ENCODE measurements around the gene RAB12. TPM values are rescaled to one million over a fixed set of nuclear protein-coding genes. Genes with fewer than 3 reads are reported as not detected.
A peak's percentile ranks its signal among the peaks of the same experiment; 100 is the strongest.
"Not testable (repeated sequence)": the region's sequence is repeated elsewhere in the genome, so short reads cannot be mapped to it uniquely, and the experiment has no call there.

The RAB12 gene
- total RNA-seq, result 10 to 100 TPM; 13.5 to 15.4 TPM

GRCh38 chr18:8608795-8609658, at the start of gene RAB12:
RAB12 (plus strand) TSS chr18:8609437; CDS start chr18:8609440, 3 bp downstream.
- ChIA-PET CTCF (interaction anchor here (1.0 to 1.5 kb wide), 7 partner anchors 9 to 533 kb away, joined by 3 to 8 read pairs (median 4); no protein-coding TSS in a partner anchor), POLR2A (no interaction called here)
- H3K4me1 Mint-ChIP-seq, result peaks cover 50% of the 10 kb centered on the region

GRCh38 chr18:8559612-8560186, 49.5 kb upstream of the RAB12 start:
- H3K36me3 Mint-ChIP-seq (ENCODE audit: low read depth), result no peaks in the 10 kb centered on the region
- H3K4me3 Mint-ChIP-seq, result no peak overlapping the region
- no peak overlapping the region for H3K27ac Mint-ChIP-seq
- CTCF ChIA-PET, result no interaction called here
- H3K9me3 Mint-ChIP-seq, result no peaks in the 10 kb centered on the region
- DNase-seq, result no peak
- peaks cover 2% of the 10 kb centered on the region for H3K27me3 Mint-ChIP-seq
- H3K4me1 Mint-ChIP-seq, result no peaks in the 10 kb centered on the region
- POLR2A ChIA-PET, result no interaction called here

More at GRCh38 chr18:8608795-8609658, at the start of gene RAB12:
- Mint-ChIP-seq H3K27me3 (peaks cover 1% of the 10 kb centered on the region), H3K27ac (peak within 1 kb of the TSS; percentile 88), H3K9me3 (no peaks in the 10 kb centered on the region), H3K36me3 (ENCODE audit: low read depth) (peaks cover 13% of the 10 kb centered on the region), H3K4me3 (peak within 1 kb of the TSS; percentile 87)
- DNase-seq, result peak; percentile 87

DNA sequence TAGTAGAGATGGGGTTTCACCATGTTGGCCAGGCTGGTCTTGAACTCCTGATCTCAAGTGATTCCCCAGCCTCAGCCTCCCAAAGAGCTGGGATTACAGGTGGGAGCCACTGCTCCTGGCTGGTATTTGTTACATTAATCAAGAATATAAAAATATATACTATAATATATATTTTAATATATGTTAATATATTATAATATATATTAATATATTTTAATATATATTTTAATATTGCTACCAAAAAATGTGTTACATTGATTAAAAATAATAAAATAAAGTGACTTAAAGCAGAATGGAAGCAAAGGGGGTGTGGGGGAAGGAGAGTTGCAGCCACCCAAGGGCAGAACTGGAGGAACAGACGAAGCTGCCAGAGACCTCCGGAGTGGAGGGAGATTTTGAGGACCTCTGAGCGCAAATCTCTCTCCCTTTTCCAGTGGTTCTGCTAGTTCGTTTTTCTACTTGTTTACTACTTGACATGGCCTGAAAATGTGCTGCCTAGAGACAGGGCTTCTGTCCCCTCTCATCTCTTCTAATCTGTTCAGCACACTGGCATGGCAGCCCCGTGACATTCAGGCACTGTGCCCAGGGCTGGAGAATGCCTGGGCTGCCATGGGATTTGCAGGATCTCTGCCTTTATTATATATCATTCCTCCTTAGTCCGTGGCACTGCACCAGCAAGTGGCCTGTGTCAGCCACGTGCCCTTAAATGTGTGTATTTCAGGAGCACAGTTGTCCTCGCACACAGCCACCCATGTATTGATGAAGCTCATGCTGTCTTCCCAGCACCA, 47.9 kb upstream of the RAB12 start:
- no peaks in the 10 kb centered on the region for H3K9me3 Mint-ChIP-seq
- no peak overlapping the region for H3K27ac Mint-ChIP-seq
- peaks cover 3% of the 10 kb centered on the region for H3K27me3 Mint-ChIP-seq
- no peak overlapping the region for H3K4me3 Mint-ChIP-seq
- CTCF ChIA-PET, result no interaction called here
- POLR2A ChIA-PET, result no interaction called here
- no peak for DNase-seq
- no peaks in the 10 kb centered on the region for H3K36me3 Mint-ChIP-seq (ENCODE audit: low read depth)
- no peaks in the 10 kb centered on the region for H3K4me1 Mint-ChIP-seq

DNA sequence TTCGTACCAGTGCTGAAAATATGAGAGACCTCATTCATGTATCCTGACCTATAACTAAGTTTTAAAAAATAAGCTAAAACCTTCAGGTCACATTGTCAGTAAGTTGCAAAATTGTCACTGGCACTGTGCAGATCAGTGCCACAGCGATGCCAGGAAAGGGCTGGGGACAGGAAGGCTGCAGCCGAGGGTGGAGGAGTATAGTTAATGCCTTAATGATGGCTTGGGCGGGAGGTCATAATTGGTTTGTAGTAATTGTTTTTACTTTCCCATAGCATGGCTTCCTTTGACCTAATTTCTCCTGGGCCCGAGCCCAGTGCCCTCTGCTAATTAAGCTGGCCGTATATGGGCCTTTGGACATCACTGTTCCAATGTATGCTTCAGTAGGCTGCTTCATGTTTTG, 47.2 kb upstream of the RAB12 start:
- Mint-ChIP-seq H3K4me1 (no peaks in the 10 kb centered on the region), H3K9me3 (no peaks in the 10 kb centered on the region), H3K36me3 (ENCODE audit: low read depth) (no peaks in the 10 kb centered on the region), H3K4me3 (no peak overlapping the region), H3K27ac (no peak overlapping the region), H3K27me3 (peaks cover 7% of the 10 kb centered on the region)
- DNase-seq, result no peak
- ChIA-PET POLR2A (no interaction called here), CTCF (no interaction called here)

DNA sequence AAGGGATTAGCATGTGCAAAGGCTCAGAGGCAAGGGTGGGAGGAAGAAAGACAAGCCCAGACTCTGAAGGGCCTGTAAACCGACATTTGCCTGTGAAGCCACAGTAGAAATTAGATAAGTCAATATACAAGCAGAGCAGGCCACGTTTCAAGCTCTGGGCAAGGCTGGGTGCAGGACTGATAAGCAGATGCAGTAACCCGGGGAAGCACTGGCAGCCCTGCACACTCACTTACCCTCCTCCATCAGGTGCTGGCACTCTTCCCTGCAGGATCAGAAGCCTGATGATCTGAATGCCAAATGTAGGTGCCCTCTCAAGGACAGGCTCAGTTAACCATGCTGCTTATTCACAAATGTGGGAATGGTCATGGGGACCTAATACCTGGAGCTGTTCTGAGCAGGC, 46.3 kb upstream of the RAB12 start:
- Mint-ChIP-seq H3K27me3 (peaks cover 7% of the 10 kb centered on the region), H3K36me3 (ENCODE audit: low read depth) (no peaks in the 10 kb centered on the region), H3K4me1 (no peaks in the 10 kb centered on the region), H3K27ac (no peak overlapping the region), H3K9me3 (no peaks in the 10 kb centered on the region), H3K4me3 (no peak overlapping the region)
- ChIA-PET CTCF (no interaction called here), POLR2A (no interaction called here)
- DNase-seq, result no peak

DNA sequence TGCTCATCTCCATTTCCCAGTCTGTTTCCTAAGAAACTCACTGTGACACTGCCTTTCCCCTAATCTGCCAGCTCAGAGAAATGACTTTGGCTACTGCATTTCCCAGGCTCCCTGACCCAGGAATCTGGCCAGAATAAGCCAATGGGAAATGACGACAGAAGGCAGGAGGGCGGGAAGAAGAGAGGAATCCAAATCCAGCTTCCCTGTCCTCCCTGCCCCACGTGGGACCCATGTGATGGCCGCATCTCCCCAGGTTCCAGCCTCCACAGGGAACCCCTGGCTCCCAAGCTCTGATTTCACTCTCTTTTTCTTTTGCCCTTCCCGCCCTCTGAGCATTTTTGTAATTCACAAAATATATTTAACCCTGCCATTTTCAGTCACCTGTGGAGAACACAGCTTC, 37.8 kb upstream of the RAB12 start:
- H3K27ac Mint-ChIP-seq, result no peak overlapping the region
- POLR2A ChIA-PET, result no interaction called here
- CTCF ChIA-PET, result no interaction called here
- no peaks in the 10 kb centered on the region for H3K36me3 Mint-ChIP-seq (ENCODE audit: low read depth)
- H3K27me3 Mint-ChIP-seq, result peaks cover 12% of the 10 kb centered on the region
- DNase-seq, result no peak
- no peaks in the 10 kb centered on the region for H3K4me1 Mint-ChIP-seq
- no peak overlapping the region for H3K4me3 Mint-ChIP-seq
- H3K9me3 Mint-ChIP-seq, result no peaks in the 10 kb centered on the region

DNA sequence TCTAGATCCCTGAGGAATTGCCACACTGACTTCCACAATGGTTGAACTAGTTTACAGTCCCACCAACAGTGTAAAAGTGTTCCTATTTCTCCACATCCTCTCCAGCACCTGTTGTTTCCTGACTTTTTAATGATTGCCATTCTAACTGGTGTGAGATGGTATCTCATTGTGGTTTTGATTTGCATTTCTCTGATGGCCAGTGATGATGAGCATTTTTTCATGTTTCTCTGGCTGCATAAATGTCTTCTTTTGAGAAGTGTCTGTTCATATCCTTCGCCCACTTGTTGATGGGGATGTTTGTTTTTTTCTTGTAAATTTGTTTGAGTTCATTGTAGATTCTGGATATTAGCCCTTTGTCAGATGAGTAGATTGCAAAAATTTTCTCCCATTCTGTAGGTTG, 35.5 kb upstream of the RAB12 start:
- H3K36me3 Mint-ChIP-seq (ENCODE audit: low read depth); H3K4me1 Mint-ChIP-seq; H3K27ac Mint-ChIP-seq; H3K4me3 Mint-ChIP-seq; POLR2A ChIA-PET; CTCF ChIA-PET; H3K9me3 Mint-ChIP-seq; DNase-seq: not testable (repeated sequence)
- H3K27me3 Mint-ChIP-seq, result peaks cover 12% of the 10 kb centered on the region

GRCh38 chr18:8584798-8585197, 24.4 kb upstream of the RAB12 start:
- Mint-ChIP-seq H3K27ac (no peak overlapping the region), H3K9me3 (peaks cover 6% of the 10 kb centered on the region), H3K36me3 (ENCODE audit: low read depth) (no peaks in the 10 kb centered on the region), H3K27me3 (no peaks in the 10 kb centered on the region), H3K4me3 (no peak overlapping the region), H3K4me1 (no peaks in the 10 kb centered on the region)
- CTCF ChIA-PET, result no interaction called here
- POLR2A ChIA-PET, result no interaction called here
- no peak for DNase-seq

GRCh38 chr18:8586941-8587340, 22.3 kb upstream of the RAB12 start:
- ChIA-PET CTCF (interaction anchor here (1.0 kb wide), 1 partner anchor 12 kb away, joined by 4 read pairs; no protein-coding TSS in a partner anchor), POLR2A (no interaction called here)
- H3K4me1 Mint-ChIP-seq, result no peaks in the 10 kb centered on the region
- DNase-seq, result no peak
- H3K4me3 Mint-ChIP-seq, result no peak overlapping the region
- H3K9me3 Mint-ChIP-seq, result peaks cover 8% of the 10 kb centered on the region
- H3K36me3 Mint-ChIP-seq (ENCODE audit: low read depth), result no peaks in the 10 kb centered on the region
- no peaks in the 10 kb centered on the region for H3K27me3 Mint-ChIP-seq
- no peak overlapping the region for H3K27ac Mint-ChIP-seq

- H3K27ac Mint-ChIP-seq, result no peak overlapping the region
- no peaks in the 10 kb centered on the region for H3K9me3 Mint-ChIP-seq
- H3K36me3 Mint-ChIP-seq (ENCODE audit: low read depth), result no peaks in the 10 kb centered on the region
- CTCF ChIA-PET, result no interaction called here
- no peaks in the 10 kb centered on the region for H3K4me1 Mint-ChIP-seq
- no peak for DNase-seq
- peaks cover 2% of the 10 kb centered on the region for H3K27me3 Mint-ChIP-seq
- no peak overlapping the region for H3K4me3 Mint-ChIP-seq
- POLR2A ChIA-PET, result no interaction called here
Measured at GRCh38 chr18:8595445-8595844, 13.8 kb upstream of the RAB12 start.

DNA sequence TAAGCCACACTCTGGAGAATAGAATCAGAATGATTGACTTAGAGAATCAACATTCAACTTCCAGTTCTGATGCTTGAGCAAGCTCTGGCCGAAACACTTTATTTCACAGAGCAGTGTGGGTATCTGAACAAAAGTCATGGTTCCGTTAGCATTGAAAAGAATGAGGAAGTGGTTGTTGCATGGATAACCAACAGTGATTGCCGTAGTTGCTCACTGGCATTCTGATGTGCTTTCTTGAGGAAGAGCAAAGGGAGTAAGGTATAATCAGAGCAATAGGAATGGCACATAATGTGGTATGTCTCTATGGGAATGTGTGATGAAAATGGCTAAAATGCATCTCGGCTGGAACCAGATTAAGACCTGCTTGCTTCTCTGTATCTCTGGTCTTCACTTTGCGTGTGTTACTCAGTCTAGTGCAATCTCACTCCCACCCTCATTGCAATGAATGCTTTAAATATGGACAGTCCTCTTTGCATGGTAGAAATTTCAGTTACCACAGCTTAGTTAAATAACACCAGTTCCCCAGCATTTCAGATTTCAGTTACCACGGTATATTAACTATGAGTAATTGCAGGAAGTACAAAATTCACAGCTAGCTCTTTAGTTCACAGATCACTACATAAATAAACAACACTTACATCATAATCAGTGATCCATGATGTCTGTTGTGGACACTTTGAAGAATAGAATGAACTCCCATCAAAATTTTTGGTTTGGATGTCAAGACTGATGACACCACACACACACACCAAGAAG, 7.8 kb upstream of the RAB12 start:
- Mint-ChIP-seq H3K4me1 (peaks cover 13% of the 10 kb centered on the region), H3K9me3 (no peaks in the 10 kb centered on the region), H3K27ac (no peak overlapping the region), H3K27me3 (peaks cover 9% of the 10 kb centered on the region), H3K36me3 (ENCODE audit: low read depth) (no peaks in the 10 kb centered on the region), H3K4me3 (no peak overlapping the region)
- no peak for DNase-seq
- ChIA-PET CTCF (interaction anchor here (2.1 kb wide), 1 partner anchor 8 kb away, joined by 8 read pairs; the partner anchor contains the start of gene RAB12), POLR2A (no interaction called here)

DNA sequence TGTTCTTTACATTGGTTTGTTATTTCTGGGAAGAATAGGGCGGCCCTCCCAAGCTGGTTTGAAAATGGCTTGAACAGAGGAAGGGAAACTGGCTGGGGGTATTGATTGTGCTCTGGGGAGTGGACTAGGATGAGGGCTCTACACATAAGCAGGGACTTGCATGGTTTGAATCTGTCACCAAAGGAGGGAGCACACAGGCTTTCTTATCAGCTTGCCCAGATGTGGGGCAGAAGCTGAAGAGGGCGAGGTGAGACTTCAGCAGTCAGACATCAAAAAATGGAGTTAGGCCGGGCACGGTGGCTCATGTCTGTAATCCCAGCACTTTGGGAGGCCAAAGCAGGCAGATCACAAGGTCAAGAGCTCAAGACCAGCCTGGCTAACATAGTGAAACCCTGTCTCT, 7.2 kb upstream of the RAB12 start:
- POLR2A ChIA-PET, result no interaction called here
- no peaks in the 10 kb centered on the region for H3K9me3 Mint-ChIP-seq
- H3K36me3 Mint-ChIP-seq (ENCODE audit: low read depth), result no peaks in the 10 kb centered on the region
- peaks cover 13% of the 10 kb centered on the region for H3K4me1 Mint-ChIP-seq
- H3K4me3 Mint-ChIP-seq, result no peak overlapping the region
- H3K27me3 Mint-ChIP-seq, result peaks cover 9% of the 10 kb centered on the region
- DNase-seq, result no peak
- no peak overlapping the region for H3K27ac Mint-ChIP-seq
- CTCF ChIA-PET, result no interaction called here

DNA sequence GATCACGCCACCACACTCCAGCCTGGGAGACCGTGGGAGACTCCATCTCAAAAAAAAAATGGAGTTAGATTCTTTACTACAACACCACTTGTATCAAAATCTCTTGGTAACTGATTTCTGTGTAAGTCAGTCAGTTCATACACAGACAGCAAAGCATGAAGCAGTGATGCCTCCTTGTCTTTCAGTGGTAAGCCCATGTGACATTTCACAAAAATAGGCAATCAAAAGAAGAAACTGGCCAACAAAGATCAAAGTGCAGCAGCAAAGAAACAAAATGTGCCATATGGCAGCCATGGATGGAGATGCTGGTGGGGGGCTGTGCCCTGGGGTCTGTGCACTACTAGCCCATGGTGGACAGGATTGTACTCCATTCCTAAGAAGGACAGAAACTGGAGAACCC, 6.7 kb upstream of the RAB12 start:
- Mint-ChIP-seq H3K27me3 (peaks cover 9% of the 10 kb centered on the region), H3K27ac (no peak overlapping the region), H3K4me3 (no peak overlapping the region)

More for the DNA sequence above, 6.7 kb upstream of the RAB12 start:
- ChIA-PET POLR2A (no interaction called here), CTCF (no interaction called here)
- peaks cover 14% of the 10 kb centered on the region for H3K4me1 Mint-ChIP-seq
- DNase-seq, result no peak
- H3K9me3 Mint-ChIP-seq, result no peaks in the 10 kb centered on the region
- H3K36me3 Mint-ChIP-seq (ENCODE audit: low read depth), result no peaks in the 10 kb centered on the region
